SK-N-DZ (cell line): ENCODE data around the gene CYP26A1. TPM values are rescaled to one million over a fixed set of nuclear protein-coding genes. Genes with fewer than 3 reads are reported as not detected.

Experiments
- DNase-seq: peaks from one replicate; pipeline ENCODE4 v3.0.0-alpha.2; 2015; ENCODE audit warnings: low spot score
- polyA plus RNA-seq, 2 experiments: library from polyadenylated mRNA; depleted of rRNA; stranded (reverse); fragments of >200 nt; gene quantifications; 2 replicates each; pipeline ENCODE4 v1.2.3, GENCODE V29; 2014

The CYP26A1 gene
- 1.8 and 3.3 TPM in 2 replicates for polyA plus RNA-seq (2014; cell fraction: cytosol; rRNA removed)
- polyA plus RNA-seq (2014; cell fraction: nucleus; rRNA removed), result 1.6 and 2.4 TPM in 2 replicates

- peak; percentile 38 for DNase-seq
These were observed at the start of gene CYP26A1 for GRCh38 chr10:93073539-93074146. Gene CYP26A1, plus strand, starts transcription at chr10:93073893. Its CDS starts 42 bp downstream, at chr10:93073935.

GRCh38 chr10:93026072-93026471, 47.6 kb upstream of the CYP26A1 start:
- no peak for DNase-seq

GRCh38 chr10:93027508-93027907, 46.2 kb upstream of the CYP26A1 start:
- no peak for DNase-seq

GRCh38 chr10:93028883-93029282, 44.8 kb upstream of the CYP26A1 start:
- no peak for DNase-seq

GRCh38 chr10:93030409-93030808, 43.3 kb upstream of the CYP26A1 start:
- DNase-seq, result no peak

GRCh38 chr10:93032105-93032808, 41.4 kb upstream of the CYP26A1 start:
- no peak for DNase-seq

- DNase-seq, result no peak
These were observed 40.9 kb upstream of the CYP26A1 start for GRCh38 chr10:93032809-93033137.

- no peak for DNase-seq
These were observed 39.3 kb upstream of the CYP26A1 start for GRCh38 chr10:93034426-93034825.

- no peak for DNase-seq
These were observed 34.6 kb upstream of the CYP26A1 start for GRCh38 chr10:93039110-93039509.

- no peak for DNase-seq
These were observed 34.0 kb upstream of the CYP26A1 start for GRCh38 chr10:93039721-93040120.

GRCh38 chr10:93054486-93054885, 19.2 kb upstream of the CYP26A1 start:
- no peak for DNase-seq

- DNase-seq, result no peak
These were observed 15.6 kb upstream of the CYP26A1 start for GRCh38 chr10:93058139-93058538.

GRCh38 chr10:93059975-93060886, 13.5 kb upstream of the CYP26A1 start, which contains the start of gene CYP26C1:
Gene CYP26C1, plus strand, starts transcription at chr10:93060798. Its CDS starts 466 bp downstream, at chr10:93061264.
- DNase-seq, result no peak

- DNase-seq, result no peak
These were observed 12.7 kb upstream of the CYP26A1 start for GRCh38 chr10:93060887-93061593.

GRCh38 chr10:93061594-93062513, 11.8 kb upstream of the CYP26A1 start:
- DNase-seq, result no peak

GRCh38 chr10:93062514-93063143, 11.1 kb upstream of the CYP26A1 start:
- no peak for DNase-seq

GRCh38 chr10:93063144-93063976, 10.3 kb upstream of the CYP26A1 start:
- DNase-seq, result no peak

- no peak for DNase-seq
These were observed 9.6 kb upstream of the CYP26A1 start for GRCh38 chr10:93063977-93064660.
